ENCODE data around the gene H2BK1.

- TF ChIP-seq CTCF (IDR thresholded peaks at IDR 0.05; ENCODE audit: low read length) (no peak), EZH2 (IDR thresholded peaks at IDR 0.05; ENCODE audit: borderline replicate concordance, low read length) (no peak)
These were observed 44.0 kb upstream of the H2BK1 start for GRCh38 chr7:151254316-151254715.
